Liver (tissue), 9 donors: ENCODE results near the gene MBLAC1. TPM values are rescaled to one million over a fixed set of nuclear protein-coding genes. Genes with fewer than 3 reads are reported as not detected.
"Not testable (repeated sequence)": the region's sequence is repeated elsewhere in the genome, so short reads cannot be mapped to it uniquely, and the experiment has no call there.

ENCODE experiments used
- DNase-seq: peaks from one replicate; pipeline ENCODE4 v3.0.0-alpha.2; 2017; ENCODE audit warnings: low spot score
- H3K27ac ChIP-seq, 2 donors: one replicate each; pipeline ENCODE4 v1.7.0; 2013; ENCODE audit warnings: inconsistent platforms in 2 of 2, low read length in 2 of 2, control low read depth in 1 of 2, low read depth in 1 of 2, mild to moderate bottlenecking in 1 of 2
- H3K27me3 ChIP-seq, 4 donors: one replicate each; pipeline versions ENCODE4 v1.6.1 to v1.7.0; 2013; ENCODE audit warnings: low read length in 3 of 4, inconsistent platforms in 1 of 4, mild to moderate bottlenecking in 1 of 4, moderate library complexity in 1 of 4; ENCODE audit not compliant: control insufficient read depth in 4 of 4, insufficient read depth in 4 of 4
- H3K36me3 ChIP-seq, 4 donors: one replicate each; pipeline versions ENCODE4 v1.6.1 to v1.7.0; 2013; ENCODE audit warnings: low read length in 3 of 4, mild to moderate bottlenecking in 3 of 4, low read depth in 1 of 4, moderate library complexity in 1 of 4; ENCODE audit not compliant: control insufficient read depth in 4 of 4, insufficient read depth in 3 of 4
- H3K4me1 ChIP-seq, 4 donors: one replicate each; pipeline versions ENCODE4 v1.6.1 to v1.7.0; 2013; ENCODE audit warnings: low read length in 3 of 4, mild to moderate bottlenecking in 3 of 4, moderate library complexity in 1 of 4; ENCODE audit not compliant: control insufficient read depth in 4 of 4, insufficient read depth in 4 of 4
- H3K4me3 ChIP-seq, 3 donors: one replicate each; pipeline versions ENCODE4 v1.6.1 to v1.7.0; 2013; ENCODE audit warnings: low read length in 3 of 3, control low read depth in 1 of 3, low read depth in 1 of 3, mild to moderate bottlenecking in 1 of 3
- H3K9ac ChIP-seq, 2 donors: one replicate each; pipeline ENCODE4 v1.7.0; 2013; ENCODE audit warnings: low read length in 2 of 2, mild to moderate bottlenecking in 2 of 2, moderate library complexity in 2 of 2, control low read depth in 1 of 2, low read depth in 1 of 2
- H3K9me3 ChIP-seq, 4 donors: one replicate each; pipeline versions ENCODE4 v1.6.1 to v1.7.0; 2013; ENCODE audit warnings: low read length in 3 of 4; ENCODE audit not compliant: control insufficient read depth in 4 of 4
- ATF3 ChIP-seq: IDR thresholded peaks from 2 replicates; pipeline ENCODE4 v1.6.1; 2016; ENCODE audit warnings: antibody characterized with exemption
- CTCF ChIP-seq: fragments of 150-350 bp; IDR thresholded peaks from 2 replicates; pipeline ENCODE4 v1.5.1; 2017; ENCODE audit warnings: improper control_type of control experiment, low read depth, low read length; ENCODE audit not compliant: missing input control
- EGR1 ChIP-seq, 2 donors: IDR thresholded peaks; 2 replicates each; pipeline ENCODE4 v1.6.1; 2016 to 2018; ENCODE audit warnings: antibody characterized with exemption in 2 of 2, low read depth in 2 of 2
- FOXA1 ChIP-seq: IDR thresholded peaks from 2 replicates; pipeline ENCODE4 v1.6.1; 2016; ENCODE audit warnings: antibody characterized with exemption
- FOXA2 ChIP-seq: IDR thresholded peaks from 2 replicates; pipeline ENCODE4 v1.6.1; 2016; ENCODE audit warnings: antibody characterized with exemption
- GABPA ChIP-seq, 2 donors: IDR thresholded peaks in 1 of 2; conservative IDR thresholded peaks in 1 of 2; 2 replicates each; pipeline ENCODE4 v1.6.1; 2016; ENCODE audit warnings: antibody characterized with exemption in 2 of 2, mild to moderate bottlenecking in 1 of 2, moderate library complexity in 1 of 2
- HNF4A ChIP-seq, 2 donors: conservative IDR thresholded peaks; 2 replicates each; pipeline ENCODE4 v1.6.1; 2016; ENCODE audit warnings: antibody characterized with exemption in 2 of 2, mild to moderate bottlenecking in 2 of 2
- HNF4G ChIP-seq: IDR thresholded peaks from 2 replicates; pipeline ENCODE4 v1.6.1; 2016; ENCODE audit warnings: antibody characterized with exemption
- JUND ChIP-seq, 2 donors: IDR thresholded peaks; 2 replicates each; pipeline ENCODE4 v1.6.1; 2016; ENCODE audit warnings: antibody characterized with exemption in 2 of 2
- NR2F2 ChIP-seq: IDR thresholded peaks from 2 replicates; pipeline ENCODE4 v1.6.1; 2016; ENCODE audit warnings: antibody characterized with exemption
- RAD21 ChIP-seq, 2 donors: IDR thresholded peaks; 2 replicates each; pipeline ENCODE4 v1.6.1; 2016; ENCODE audit warnings: antibody characterized with exemption in 2 of 2, mild to moderate bottlenecking in 2 of 2
- RXRA ChIP-seq, 2 donors: IDR thresholded peaks; 2 replicates each; pipeline ENCODE4 v1.6.1; 2017 to 2018; ENCODE audit warnings: antibody characterized with exemption in 2 of 2, mild to moderate bottlenecking in 1 of 2
- SP1 ChIP-seq: IDR thresholded peaks from 2 replicates; pipeline ENCODE4 v1.6.1; 2018; ENCODE audit warnings: antibody characterized with exemption, mild to moderate bottlenecking
- TAF1 ChIP-seq: conservative IDR thresholded peaks from 2 replicates; pipeline ENCODE4 v1.6.1; 2016; ENCODE audit warnings: antibody characterized with exemption, mild to moderate bottlenecking
- YY1 ChIP-seq: IDR thresholded peaks from 2 replicates; pipeline ENCODE4 v1.6.1; 2016; ENCODE audit warnings: antibody characterized with exemption, mild to moderate bottlenecking
- ZBTB33 ChIP-seq: IDR thresholded peaks from 2 replicates; pipeline ENCODE4 v1.6.1; 2016; ENCODE audit warnings: antibody characterized with exemption
- WGBS: extraction: QIAGEN DNeasy Blood & Tissue Kit; methylation state at CpG from one replicate; pipeline ENCODE4 v1.1.7; 2013; 5-methylcytosine and 5-hydroxymethylcytosine counted together
- polyA plus RNA-seq, 2 donors: library from polyadenylated mRNA; stranded (reverse) in 1 of 2; unstranded in 1 of 2; fragments of 200-250 nt in 1 of 2; fragments of >200 nt in 1 of 2; fragmentation: Nextera tagmentation in 1 of 2; extraction: Ambion mirVana in 1 of 2; gene quantifications; one replicate each; pipeline versions ENCODE4 v1.2.1 to v1.2.3, GENCODE V29; 2013 to 2015
- total RNA-seq, 2 donors: library from RNA; depleted of rRNA; stranded (reverse); fragments of >200 nt; gene quantifications; one replicate each; pipeline ENCODE4 v1.2.3, GENCODE V29; 2014
- donor health status: healthy.
- donor health status: healthy.
- donor health status: healthy.
- donor health status: healthy.
- donor health status: healthy.

Gene MBLAC1
- total and polyA plus RNA-seq, 4 donors = 1.0 to 1.4 (median 1.3) TPM

GRCh38 chr7:100128637-100128963 lies 1.8 kb downstream of the MBLAC1 start:
- WGBS = 71% methylated on average over 1 of the region's 1 CpG
- no peaks in the 10 kb centered on the region for H3K9me3 ChIP-seq
- H3K27me3 ChIP-seq = no peaks in the 10 kb centered on the region
- no peak overlapping the region for H3K27ac ChIP-seq
- H3K4me3 ChIP-seq = no peak overlapping the region
- peaks cover 9 to 40% (median 19%) of the 10 kb centered on the region in 4 donors for H3K4me1 ChIP-seq
- H3K9ac ChIP-seq = no peak overlapping the region
- no peak for DNase-seq
- TF ChIP-seq SP1 (no peak), TAF1 (no peak), FOXA1 (no peak), GABPA (IDR thresholded peaks at IDR 0.05 in 1 of 2, conservative IDR thresholded peaks at IDR 0.05 in 1 of 2) (no peak), FOXA2 (no peak), YY1 (no peak), NR2F2 (no peak), RXRA (IDR thresholded peaks at IDR 0.05) (no peak), EGR1 (IDR thresholded peaks at IDR 0.05; ENCODE audit: low read depth in 2 of 2) (no peak), CTCF (no peak), HNF4G (no peak)
- H3K36me3 ChIP-seq = no peaks in the 10 kb centered on the region

GRCh38 chr7:100130220-100130607 lies 3.4 kb downstream of the MBLAC1 start:
- WGBS = 98% methylated on average over 1 of the region's 1 CpG
- H3K4me3 ChIP-seq, H3K27me3 ChIP-seq, H3K36me3 ChIP-seq, H3K9ac ChIP-seq, DNase-seq, H3K9me3 ChIP-seq, H3K27ac ChIP-seq: not testable (repeated sequence)
- H3K4me1 ChIP-seq = peaks cover 9 to 35% (median 19%) of the 10 kb centered on the region in 4 donors

- Histone ChIP-seq H3K4me1 (peaks cover 9 to 34% (median 18%) of the 10 kb centered on the region in 4 donors), H3K9ac (peak overlapping the region in 1 of 2 donors; percentile 72), H3K4me3 (peak overlapping the region; percentile 23 to 53 (median 53)), H3K27me3 (no peaks in the 10 kb centered on the region), H3K36me3 (no peaks in the 10 kb centered on the region), H3K9me3 (no peaks in the 10 kb centered on the region), H3K27ac (peak overlapping the region; percentile 29 to 36)
- WGBS = 7% methylated on average over 24 of the region's 24 CpGs
- DNase-seq = peak; percentile 91
- TF ChIP-seq ATF3 = peak; percentile 98
- TF ChIP-seq ZBTB33 = peak; percentile 49
- TF ChIP-seq SP1 = peak; percentile 97
- TF ChIP-seq JUND (IDR thresholded peaks at IDR 0.05) = peak; percentile 63 to 73
- peak; percentile 72 for TF ChIP-seq YY1
- peak; percentile 76 for TF ChIP-seq CTCF
- peak; percentile 88 for TF ChIP-seq HNF4G
- TF ChIP-seq RXRA (IDR thresholded peaks at IDR 0.05) = peak; percentile 77 to 84
- TF ChIP-seq NR2F2 = peak; percentile 95
- no peak for TF ChIP-seq EGR1 (IDR thresholded peaks at IDR 0.05; ENCODE audit: low read depth in 2 of 2)
- peak; percentile 35 for TF ChIP-seq TAF1
- TF ChIP-seq RAD21 (IDR thresholded peaks at IDR 0.05) = peak; percentile 76 to 81
- TF ChIP-seq HNF4A (conservative IDR thresholded peaks at IDR 0.05) = peak; percentile 88 to 95
- peak in 1 of 2 donors; percentile 54 for TF ChIP-seq GABPA (IDR thresholded peaks at IDR 0.05 in 1 of 2, conservative IDR thresholded peaks at IDR 0.05 in 1 of 2)
These were observed 4.1 kb downstream of the MBLAC1 start for GRCh38 chr7:100130608-100131453.
